GM18511 (cell line): ENCODE data around the gene MYOCOS.
A peak's percentile ranks its signal among the peaks of the same experiment; 100 is the strongest.
"Not testable (repeated sequence)": the region's sequence is repeated elsewhere in the genome, so short reads cannot be mapped to it uniquely, and the experiment has no call there.

Experiments used
- ATAC-seq: cut with Tn5 transposase; IDR thresholded peaks from one replicate; pipeline ENCODE4 v1.9.1; 2021; ENCODE audit warnings: mild to moderate bottlenecking, moderate library complexity; ENCODE audit not compliant: unreplicated experiment

MYOCOS gene, protein sequence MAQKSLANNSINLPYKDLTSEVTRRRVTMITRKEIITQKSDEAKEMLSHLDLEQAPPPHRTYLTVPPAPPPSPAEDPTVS

DNA sequence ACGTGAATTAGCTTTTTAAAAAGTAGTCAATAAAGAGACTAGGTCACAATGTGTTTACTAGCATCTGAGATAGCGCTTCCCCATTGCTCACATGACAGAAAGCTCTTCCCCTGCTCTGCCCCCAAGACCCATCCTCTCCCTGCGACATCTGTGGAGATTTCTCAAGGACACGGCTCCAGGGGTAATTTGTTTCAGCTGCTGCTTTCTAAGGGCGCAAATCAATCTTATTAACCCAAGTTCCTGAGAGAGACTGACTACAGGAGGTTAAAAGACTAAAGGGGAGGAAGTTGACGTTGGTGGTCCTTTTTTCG, at the start of gene MYOCOS:
MYOCOS (plus strand) TSS at position 92 of the 311 bp plus-strand sequence. CDS start 1,641 bp downstream, outside the sequence.
- no peak for ATAC-seq

DNA sequence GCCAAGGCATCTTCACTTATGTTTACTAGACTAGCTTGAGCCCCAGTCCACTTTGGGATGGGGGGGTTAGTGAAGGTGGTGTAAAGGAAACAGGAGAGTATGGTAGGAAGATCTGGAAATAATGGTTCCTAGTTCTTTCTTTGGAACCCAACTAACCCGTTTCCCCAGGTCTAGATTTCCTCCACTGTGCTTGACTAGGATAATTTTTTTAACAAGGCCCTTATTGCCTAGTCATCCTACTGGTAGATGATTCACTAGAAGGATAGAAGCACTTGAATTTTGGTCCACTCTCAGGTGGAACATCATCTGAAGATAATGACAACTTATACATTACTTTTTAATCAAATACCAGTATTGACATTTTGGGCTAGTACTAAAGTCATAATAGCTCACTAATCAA, 45.9 kb upstream of the MYOCOS start:
- ATAC-seq: no peak

DNA sequence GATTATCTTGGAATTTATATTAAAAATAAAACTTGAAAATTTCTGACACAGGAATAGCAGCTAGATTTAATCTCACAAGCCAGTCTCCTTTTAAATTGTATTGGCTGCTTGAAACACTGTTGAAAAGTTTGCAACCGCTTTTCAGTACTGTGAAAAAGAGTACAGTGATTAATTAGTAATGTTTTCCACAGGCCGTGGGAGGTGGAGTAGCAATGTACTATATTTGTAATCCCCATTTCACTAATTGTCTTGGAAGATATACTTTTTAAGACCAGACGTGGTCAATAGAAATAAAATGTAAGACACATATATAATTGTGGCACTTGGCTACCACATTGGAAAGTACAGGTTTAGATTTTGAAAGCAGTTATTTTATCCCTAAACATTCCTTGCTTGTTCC, 40.8 kb upstream of the MYOCOS start:
- no peak for ATAC-seq

DNA sequence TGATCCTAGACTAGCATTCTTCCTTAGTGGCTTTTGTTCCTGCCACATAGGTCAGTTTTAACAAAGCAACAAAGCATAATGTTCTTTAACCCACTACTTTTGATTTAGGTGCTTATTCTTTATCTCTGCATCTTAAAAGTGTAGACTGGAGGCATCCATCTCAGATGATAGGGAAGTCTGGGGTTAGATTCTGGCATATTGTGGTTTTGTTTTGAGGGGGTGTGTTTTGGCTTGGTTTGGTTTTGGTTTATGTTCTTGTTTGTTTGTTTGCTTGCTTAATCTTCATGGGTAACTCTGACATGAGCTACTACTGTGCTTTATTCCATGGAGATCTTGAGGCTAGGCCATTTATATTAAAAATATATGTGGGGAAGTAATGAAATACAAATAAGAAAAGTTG, 40.3 kb upstream of the MYOCOS start:
- ATAC-seq: no peak

DNA sequence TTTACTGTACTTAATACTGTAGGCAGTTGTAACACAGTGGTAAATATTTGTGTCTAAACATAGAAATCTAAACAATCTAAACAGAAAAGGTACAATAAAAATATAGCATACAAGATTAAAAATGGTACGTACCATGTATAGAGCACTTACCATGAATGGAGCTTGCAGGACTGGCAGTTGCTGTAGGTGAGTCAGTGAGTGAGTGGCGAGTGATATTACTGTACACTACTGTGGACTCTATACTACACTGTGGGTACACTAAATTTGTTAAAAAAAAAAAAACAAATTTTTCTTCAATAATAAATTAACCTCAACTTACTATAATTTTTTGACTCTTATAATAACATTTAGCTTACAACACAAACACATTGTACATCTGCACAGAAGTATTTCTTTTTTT, 39.5 kb upstream of the MYOCOS start:
- ATAC-seq: no peak

DNA sequence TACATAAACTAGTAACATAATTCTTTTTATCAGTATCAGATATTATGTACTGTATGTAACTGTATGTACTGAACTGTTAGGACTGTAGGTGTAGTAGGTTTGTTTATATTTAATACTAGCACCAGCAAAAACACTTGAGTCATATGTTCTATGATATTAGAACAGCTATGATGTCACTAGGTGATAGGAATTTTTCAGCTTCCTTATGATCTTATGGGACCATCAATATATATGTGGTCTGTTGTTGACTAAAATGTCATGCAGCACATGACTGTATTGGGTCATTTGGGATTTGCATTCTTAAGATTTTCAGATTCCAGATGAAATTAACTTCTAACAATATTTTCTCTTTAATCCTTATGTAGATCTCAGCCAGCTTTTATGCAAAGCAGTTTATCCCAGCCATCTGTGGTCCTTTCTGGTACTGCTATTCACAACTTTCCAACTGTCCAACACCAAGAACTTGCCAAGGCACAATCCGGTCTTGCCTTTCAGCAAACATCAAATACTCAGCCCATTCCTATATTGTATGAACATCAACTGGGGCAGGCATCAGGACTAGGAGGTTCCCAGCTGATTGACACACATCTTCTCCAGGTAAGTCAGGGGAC, 38.3 kb upstream of the MYOCOS start:
- ATAC-seq: no peak

DNA sequence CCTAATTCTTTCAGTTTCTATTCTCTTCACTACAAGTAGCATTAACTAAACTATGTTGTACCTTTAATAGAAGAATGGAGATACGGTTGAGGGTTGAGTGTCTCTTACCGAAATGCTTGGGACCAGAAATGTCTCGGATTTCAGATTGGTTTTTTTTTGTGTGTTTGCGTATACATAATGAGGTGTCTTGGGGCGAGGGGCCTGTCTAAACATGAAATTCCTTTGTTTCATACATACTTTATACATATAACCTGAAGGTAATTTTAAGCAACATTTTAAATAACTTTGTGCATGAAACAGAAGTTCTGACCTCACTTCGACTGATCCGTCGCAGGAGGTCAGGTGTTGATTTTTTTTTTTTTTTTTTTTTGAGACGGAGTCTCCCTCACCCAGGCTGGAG, 36.3 kb upstream of the MYOCOS start:
- ATAC-seq: no peak

DNA sequence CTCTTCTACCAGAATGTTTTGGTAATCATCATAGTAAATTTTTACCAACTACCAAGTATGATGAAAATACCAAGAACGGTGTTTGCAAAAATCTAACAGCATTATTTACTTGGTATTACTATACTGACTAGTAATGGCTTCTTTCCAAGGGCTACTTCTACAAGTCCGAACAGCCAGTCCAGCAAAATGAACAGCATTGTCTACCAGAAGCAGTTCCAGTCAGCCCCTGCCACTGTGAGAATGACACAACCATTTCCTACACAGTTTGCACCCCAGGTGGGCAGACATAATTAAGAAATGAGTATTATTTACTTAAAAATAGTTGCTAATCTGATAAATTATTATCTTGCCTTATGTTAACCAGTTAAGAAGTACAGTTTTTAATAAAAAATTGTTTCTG, 33.8 kb upstream of the MYOCOS start:
- no peak for ATAC-seq

DNA sequence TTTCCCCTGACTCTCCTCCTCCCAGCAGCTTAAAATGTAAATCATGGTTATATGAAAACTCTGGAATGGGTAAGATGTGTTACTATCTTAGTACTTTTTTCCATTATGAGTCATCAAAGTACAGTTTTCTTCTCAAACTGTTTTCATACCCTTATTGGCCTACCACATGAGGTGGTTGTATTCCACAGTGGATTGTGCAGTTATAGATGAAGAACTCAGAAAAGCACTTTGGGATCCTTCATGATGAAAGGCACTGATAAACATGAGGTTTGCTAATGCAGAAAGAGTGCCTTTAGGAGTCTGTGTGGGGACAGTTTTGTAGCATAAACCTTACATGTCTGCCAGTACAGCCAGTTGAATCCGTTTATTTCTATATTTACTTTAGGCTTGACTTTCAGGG, 32.0 kb upstream of the MYOCOS start:
- ATAC-seq: no peak

DNA sequence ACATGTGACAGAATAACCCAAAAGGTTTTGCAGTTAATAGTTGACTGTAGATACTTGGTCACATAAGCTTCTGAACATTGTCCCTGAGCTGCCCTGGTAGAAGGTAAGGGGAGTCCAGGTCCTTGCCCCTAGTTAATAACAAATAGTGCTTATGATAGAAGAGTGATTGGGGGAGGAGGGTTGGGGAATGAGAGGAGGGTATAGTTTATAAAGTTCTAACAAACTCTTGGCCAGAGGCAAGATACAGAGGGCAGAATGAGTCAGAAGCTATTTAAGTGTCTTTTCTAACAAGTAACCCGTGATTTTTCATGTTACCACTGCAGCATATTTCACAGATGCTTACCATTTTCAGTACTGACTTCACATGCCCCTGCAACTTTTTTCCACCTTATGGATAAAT, 26.7 kb upstream of the MYOCOS start:
- no peak for ATAC-seq

DNA sequence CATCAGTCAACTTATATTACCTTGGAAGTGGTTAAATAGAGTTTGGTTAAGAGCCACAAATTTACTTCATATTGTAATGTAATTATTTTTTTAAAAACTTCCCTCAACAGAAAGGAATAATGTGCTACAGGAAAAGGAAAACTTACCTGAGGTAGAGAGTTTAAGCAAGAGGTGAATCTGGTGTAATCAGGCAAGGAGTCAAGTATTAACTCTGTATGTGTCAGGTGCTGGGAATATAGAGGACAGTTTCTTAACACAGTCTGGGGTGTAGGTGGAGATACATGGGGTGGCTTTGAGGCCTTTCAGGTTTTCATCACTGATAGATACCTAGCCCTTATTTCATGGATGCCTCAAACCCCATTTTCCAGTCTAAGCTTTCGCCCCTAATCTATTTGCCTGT, 25.9 kb upstream of the MYOCOS start:
- no peak for ATAC-seq

DNA sequence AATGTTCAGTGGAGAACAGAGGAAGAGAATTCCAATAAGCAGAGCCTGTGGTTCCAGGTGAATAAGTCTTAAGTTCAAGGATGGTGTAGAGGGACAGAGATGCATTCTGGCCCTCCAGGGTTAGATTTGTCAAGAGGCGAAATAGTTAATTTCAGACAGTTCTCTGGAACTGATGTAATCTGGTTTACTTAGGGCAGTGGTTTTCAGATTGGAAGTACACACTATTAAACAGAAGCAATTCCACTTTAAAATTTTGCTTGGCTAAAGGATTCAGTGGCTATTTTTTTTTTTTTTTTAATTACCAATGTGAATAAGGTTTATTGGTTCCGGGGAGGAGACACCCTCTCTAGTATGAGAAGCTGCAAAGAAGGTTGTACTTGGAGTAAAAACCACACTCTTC, 25.3 kb upstream of the MYOCOS start:
- ATAC-seq: no peak

DNA sequence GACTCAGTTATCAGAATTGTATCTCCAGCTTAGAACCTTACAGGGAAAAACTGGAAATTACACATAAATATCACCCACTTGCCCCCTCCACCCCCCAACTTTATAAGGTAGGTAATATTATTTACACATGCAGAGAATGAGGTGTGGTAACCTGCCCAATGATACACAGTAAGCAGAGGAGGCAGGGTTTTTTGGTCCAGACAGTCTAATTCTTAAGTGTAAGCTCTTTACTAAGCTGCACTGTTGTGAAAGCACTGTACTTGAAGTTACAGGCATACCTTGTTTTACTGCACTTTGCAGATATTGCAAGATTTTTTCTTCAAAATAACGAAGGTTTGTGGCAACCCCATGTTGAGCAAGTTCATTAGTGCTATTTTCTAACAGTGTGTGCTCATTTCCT, 24.8 kb upstream of the MYOCOS start:
- ATAC-seq: no peak

DNA sequence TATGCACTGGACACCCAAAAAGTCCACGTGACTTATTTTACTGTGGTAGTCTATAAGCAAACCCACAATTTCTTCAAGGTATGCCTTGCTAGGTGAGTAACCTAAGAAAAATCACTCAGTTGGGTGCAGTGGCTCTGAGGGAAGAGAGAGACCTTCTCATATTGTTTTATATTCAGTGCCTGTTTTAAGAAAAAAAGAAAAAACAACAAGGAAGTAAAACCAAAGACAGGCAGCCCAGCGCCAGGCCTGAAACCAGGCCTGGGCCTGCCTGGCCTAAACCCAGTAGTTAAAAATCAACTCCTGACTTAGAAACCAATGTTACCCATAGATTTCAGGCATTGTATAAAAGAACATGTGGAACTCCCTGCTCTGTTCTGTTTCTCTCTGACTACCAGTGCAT, 21.7 kb upstream of the MYOCOS start:
- peak; percentile 66 for ATAC-seq

DNA sequence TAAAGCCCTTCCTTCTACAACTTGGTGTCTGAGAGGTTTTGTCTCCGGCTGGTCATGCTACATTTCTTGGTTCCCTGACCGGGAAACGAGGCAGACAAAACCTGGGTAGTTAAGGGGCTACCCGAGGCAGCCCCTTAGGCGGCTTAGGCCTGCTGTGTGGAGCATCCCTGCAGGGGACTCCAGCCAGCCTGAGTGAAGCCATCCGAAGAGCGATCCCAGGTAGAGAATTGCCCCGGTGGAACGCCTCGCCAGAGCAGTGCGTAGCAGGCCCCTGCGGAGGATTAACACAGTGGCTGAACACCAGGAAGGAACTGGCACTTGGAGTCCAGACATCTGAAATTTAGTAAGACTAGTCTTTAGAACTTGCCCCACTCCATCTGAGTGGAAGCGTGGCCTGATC, 21.2 kb upstream of the MYOCOS start:
- no peak for ATAC-seq

DNA sequence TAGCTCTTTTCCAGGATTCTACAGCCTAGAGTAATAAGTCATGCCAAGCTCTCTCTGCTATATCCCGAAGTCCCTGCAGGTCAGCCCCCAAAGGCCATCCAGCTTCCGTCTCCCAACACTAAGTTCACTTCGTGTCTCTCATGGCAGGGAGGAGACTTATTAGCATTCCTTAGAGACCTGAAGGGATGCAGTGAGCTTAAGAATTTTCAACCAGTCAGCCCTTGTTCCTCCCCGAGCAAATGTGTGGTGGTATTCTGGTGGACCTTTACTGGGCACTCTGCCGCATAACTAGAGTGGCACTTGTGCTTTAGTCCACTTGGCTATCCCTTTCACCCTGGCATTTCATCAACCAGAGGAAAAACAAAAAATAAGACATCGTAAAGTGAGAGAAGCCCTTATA, 19.0 kb upstream of the MYOCOS start:
- not testable (repeated sequence) for ATAC-seq

DNA sequence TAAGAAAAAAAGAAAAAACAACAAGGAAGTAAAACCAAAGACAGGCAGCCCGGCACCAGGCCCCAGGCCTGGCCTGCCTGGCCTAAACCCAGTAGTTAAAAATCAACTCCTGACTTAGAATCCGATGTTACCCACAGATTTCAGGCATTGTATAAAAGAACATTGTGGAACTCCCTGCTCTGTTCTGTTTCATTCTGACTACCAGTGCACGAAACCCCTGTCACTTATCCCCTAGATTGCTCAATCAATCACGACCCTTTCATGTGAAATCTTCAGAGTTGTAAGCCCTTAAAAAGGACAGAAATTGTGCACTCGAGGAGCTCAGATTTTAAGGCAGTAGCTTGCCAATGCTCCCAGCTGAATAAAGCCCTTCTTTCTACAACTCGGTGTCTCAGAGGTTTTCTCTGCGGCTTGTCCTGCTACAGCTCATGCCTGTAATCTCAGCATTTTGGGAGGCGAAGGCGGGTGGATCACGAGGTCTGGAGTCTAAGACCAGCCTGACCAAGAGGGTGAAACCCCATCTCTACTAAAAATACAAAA, 15.6 kb upstream of the MYOCOS start:
- ATAC-seq: peak; percentile 53

DNA sequence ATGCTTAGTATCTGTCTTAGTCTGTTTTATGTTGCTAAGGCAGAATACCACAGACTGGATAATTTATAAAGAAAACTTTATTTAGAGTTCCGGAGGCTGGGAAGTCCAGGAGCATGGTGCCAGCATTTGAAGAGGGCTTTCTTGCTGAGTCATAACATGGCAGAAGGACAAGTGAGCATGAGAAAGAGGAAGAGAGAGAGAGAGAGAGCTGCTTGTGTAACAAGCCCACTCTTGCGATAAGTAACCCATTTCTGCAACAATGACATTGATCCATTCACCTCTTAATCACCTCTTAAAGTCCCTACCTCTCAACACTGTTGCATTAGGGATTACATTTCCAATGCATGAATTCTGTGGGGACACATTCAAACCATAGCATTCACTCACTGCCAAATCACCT, 11.7 kb upstream of the MYOCOS start:
- peak; percentile 57 for ATAC-seq

DNA sequence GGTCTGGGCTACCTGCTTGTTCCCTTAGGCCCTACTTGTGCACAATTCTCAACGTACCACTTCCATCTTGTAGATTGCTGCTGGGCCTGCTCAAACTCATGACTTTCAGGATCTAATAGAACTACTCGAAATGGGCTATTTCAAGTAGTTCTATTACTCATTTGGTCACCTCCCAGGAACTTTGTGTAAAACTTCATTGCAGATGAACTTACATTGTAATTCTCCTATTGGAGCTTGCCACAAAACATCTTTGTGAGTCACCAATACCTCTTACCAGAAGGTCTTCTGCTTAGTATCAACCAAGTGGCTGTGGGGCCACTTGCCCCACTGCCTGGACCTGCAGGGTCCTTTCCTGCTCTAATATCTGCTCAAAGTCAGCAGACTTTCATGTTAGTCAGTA, 10.7 kb upstream of the MYOCOS start:
- ATAC-seq: no peak

DNA sequence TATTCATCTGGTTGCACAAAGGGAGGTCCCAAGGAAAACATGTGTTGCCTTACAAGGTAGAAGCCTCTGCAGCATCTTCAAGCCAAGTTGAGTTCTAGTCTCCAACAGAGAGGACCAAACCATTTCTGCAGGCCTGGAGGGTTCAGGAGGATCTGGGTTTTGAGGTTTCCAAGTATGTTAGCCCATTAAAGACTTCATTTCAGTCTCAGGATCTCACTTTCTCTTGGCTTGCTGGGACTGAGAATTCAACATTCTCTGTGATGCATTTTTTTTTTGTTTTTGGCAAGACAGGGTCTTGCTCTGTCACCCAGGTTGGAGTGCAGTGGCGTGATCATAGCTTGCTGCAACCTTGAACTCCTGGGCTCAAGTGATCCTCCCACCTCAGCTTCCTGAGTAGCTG, 8.8 kb upstream of the MYOCOS start:
- ATAC-seq: no peak

DNA sequence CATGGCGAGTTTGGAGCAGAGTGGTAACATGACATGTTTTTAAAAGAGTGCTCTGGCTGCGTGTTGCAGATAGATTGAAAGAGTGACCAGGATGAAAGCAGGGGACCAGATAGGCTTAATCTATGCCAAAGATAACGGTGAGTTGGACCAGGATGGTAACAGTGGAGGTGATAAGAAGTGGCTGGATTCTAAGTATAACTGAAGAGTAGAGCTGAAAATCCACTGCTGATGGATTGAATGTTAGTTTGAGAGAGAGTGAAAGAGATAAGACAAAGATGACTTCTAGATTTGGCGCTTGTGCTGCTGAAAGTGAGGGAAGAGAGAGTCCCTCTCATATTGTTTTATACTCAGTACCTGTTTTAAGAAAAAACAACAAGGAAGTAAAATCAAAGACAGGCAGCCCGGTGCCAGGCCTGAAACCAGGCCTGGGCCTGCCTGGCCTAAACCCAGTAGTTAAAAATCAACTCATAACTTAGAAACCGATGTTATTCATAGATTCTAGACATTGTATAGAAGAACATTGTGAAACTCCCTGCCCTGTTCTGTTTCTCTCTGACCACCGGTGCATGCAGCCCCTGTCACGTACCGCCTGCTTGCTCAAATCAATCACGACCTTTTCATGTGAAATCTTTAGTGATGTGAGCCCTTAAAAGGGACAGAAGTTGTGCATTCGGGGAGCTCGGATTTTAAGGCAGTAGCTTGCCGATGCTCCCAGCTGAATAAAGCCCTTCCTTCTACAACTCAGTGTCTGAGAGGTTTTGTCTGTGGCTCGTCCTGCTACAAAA, 6.7 kb upstream of the MYOCOS start:
- ATAC-seq: peak; percentile 32

DNA sequence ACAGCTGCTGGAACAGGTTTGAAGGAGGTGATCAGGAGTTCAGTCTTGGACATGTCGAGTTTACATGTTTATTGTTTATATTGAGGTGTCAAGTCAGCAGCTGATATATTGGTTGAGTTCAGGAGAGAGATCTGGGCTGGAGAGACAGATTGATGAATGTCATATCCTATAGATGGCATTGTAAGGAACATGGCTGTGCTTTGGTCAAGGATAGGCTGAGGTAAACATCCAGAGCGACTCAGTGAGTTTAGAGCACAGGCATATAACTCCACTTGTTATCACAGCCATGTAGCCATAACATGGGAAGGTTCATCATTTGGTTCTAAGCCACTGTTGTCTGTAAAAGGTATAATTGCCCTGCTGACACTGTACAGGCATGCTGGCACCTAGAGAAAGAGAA, 5.5 kb upstream of the MYOCOS start:
- ATAC-seq: no peak
